ENCODE results near the gene SERAC1. TPM values are rescaled to one million over a fixed set of nuclear protein-coding genes. Genes with fewer than 3 reads are reported as not detected.

Gene SERAC1
- total and polyA plus RNA-seq, 7 experiments from 2014 or later: 2.4 to 5.4 (median 2.6) TPM

DNA sequence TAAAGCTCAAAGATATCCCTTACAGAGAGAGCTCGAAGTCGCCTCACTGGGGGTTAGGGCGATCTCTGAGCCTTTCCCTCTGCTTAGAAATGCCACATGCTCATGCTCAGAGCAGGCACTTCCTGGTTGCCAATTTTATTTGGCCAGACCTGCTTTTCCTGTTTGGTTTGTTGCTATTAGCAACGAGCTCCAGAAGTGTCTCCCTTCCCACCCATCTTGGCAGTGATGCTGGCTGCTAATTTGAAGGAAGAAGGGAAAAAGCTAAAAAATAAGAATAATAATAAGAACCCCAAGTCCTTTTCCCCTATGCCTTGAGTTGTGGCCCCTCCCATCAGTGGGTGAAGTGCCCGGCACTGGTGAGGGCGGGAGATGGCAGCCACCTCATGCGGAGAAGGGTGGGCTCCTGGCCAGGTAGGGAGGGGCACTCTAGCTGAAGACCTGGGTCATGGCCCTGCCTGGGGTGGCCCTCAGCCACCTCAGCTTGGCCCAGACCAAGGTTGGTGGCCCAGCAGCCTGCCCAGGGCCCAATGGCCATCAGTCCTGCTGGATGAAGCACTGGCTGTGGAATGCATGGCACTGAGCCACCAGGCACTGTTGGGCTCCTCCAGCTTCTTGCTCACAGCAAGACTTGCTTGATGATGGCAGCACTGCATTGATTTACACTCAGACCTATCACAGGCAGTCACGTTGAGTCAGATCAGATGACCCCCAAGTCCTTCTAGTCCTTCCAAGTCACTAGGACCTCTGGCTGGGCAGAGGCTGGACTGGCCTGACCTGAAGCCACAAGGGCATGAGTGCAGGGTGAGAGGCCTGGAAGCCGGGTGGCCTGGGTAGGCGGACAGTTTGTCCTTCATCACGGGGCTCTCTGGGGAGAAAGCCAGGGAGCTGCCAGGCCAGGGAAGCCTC lies 107.4 kb downstream of the SERAC1 start:
- peak; percentile 24 for ATAC-seq
- Mint-ChIP-seq H3K4me1 (peaks cover 16 to 36% (median 31%) of the 10 kb centered on the region in 7 donors), H3K9me3 (no peaks in the 10 kb centered on the region), H3K27me3 (no peaks in the 10 kb centered on the region), H3K27ac (peak overlapping the region; percentile 52 to 95 (median 90)), H3K36me3 (peaks cover 0 to 29% (median 3%) of the 10 kb centered on the region in 5 donors), H3K4me3 (peak overlapping the region in 6 of 10 donors; percentile 14 to 56 (median 48))
- Histone ChIP-seq H3K27me3 (ENCODE audit: control insufficient read depth in 2 of 2, insufficient read depth in 2 of 2, low read length in 2 of 2) (no peaks in the 10 kb centered on the region), H3K27ac (ENCODE audit: low read depth, low read length) (peak overlapping the region; percentile 38), H3K36me3 (ENCODE audit: control insufficient read depth in 2 of 3, insufficient read depth in 3 of 3, low read length in 3 of 3) (peaks cover 0 to 43% (median 5%) of the 10 kb centered on the region in 3 experiments), H3K4me1 (ENCODE audit: control insufficient read depth in 2 of 2, insufficient read depth in 2 of 2, low read length in 2 of 2) (peaks cover 3 to 21% of the 10 kb centered on the region in 2 donors), H3K9me3 (ENCODE audit: control insufficient read depth in 2 of 3, low read length in 3 of 3) (no peaks in the 10 kb centered on the region), H3K4me3 (ENCODE audit: low read length) (no peak overlapping the region)
- peak in 4 of 9 donors; percentile 20 to 31 (median 27) for DNase-seq
- ChIA-PET POLR2A (interaction anchor here (1.2 to 1.4 kb wide), 2 partner anchors 13 to 34 kb away, joined by 3 to 5 read pairs; no protein-coding TSS in a partner anchor), CTCF (interaction anchor here (0.8 to 1.0 kb wide), 2 partner anchors 13 to 51 kb away, joined by 3 read pairs; no protein-coding TSS in a partner anchor)
- intact Hi-C loops (cut with micrococcal nuclease): no loop called here

Other genes with a start within 250 kb of the SERAC1 start
- gene SYNJ2, start 186.4 kb downstream of the SERAC1 start, total RNA-seq: 10 to 100 TPM; 22.4 to 36.6 (median 22.5) TPM
- 10 to 100 TPM; 12.0 to 18.0 TPM for gene SYNJ2, start 186.4 kb downstream of the SERAC1 start, polyA plus RNA-seq
- 10 to 100 TPM in 4 of 5 experiments, 1 to 10 TPM in 1; 6.2 to 21.8 (median 16.4) TPM for gene GTF2H5, start 88 bp upstream of the SERAC1 start, total RNA-seq
- 10 to 100 TPM; 13.4 to 22.9 TPM for gene GTF2H5, start 88 bp upstream of the SERAC1 start, polyA plus RNA-seq
- gene TULP4, start 144.2 kb upstream of the SERAC1 start, total RNA-seq: 10 to 100 TPM; 37.2 to 79.0 (median 65.3) TPM
- gene TULP4, start 144.2 kb upstream of the SERAC1 start, polyA plus RNA-seq: 10 to 100 TPM; 33.3 to 34.9 TPM

Measured in naive thymus-derived CD4-positive, alpha-beta T cell (primary cell).